Suprapubic skin (tissue), 3 donors: ENCODE results near the gene GXYLT2.

Source experiments
- EP300 ChIP-seq: sonication (generic); formaldehyde crosslinking; IDR thresholded peaks from one replicate; pipeline ENCODE4 v1.6.1; 2017; ENCODE audit warnings: antibody characterized with exemption
- POLR2A ChIP-seq, 2 donors: fragments of 450-650 bp; IDR thresholded peaks; one replicate each; pipeline ENCODE4 v1.6.1; 2017; ENCODE audit warnings: antibody characterized with exemption in 2 of 2, mild to moderate bottlenecking in 2 of 2, moderate library complexity in 2 of 2
- TF ChIP-seq, protein P1 (sequence below), 2 donors: fragments of 200-600 bp in 1 of 2; fragments of 450-650 bp in 1 of 2; sonication (generic) in 1 of 2; IDR thresholded peaks; one replicate each; pipeline ENCODE4 v1.5.1; 2016 to 2019; ENCODE audit warnings: antibody characterized with exemption in 2 of 2, mild to moderate bottlenecking in 1 of 2, moderate library complexity in 1 of 2

DNA sequence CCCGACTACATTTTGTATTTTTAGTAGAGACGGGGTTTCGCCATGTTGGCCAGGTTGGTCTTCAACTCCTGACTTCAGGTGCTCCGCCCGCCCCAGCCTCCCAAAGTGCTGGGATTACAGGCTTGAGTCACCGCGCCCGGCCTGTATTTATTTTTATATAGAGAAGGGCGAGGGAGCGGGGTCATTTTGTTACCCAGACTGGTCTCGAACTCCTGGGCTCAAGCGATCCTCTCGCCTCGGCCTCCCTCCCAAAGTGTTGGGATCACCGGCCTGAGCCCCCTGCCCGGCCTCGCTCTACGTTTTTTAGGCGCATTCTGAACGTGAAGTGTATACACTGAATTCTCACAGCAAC, 108.3 kb downstream of the GXYLT2 start:
- TF ChIP-seq, protein P1, sequence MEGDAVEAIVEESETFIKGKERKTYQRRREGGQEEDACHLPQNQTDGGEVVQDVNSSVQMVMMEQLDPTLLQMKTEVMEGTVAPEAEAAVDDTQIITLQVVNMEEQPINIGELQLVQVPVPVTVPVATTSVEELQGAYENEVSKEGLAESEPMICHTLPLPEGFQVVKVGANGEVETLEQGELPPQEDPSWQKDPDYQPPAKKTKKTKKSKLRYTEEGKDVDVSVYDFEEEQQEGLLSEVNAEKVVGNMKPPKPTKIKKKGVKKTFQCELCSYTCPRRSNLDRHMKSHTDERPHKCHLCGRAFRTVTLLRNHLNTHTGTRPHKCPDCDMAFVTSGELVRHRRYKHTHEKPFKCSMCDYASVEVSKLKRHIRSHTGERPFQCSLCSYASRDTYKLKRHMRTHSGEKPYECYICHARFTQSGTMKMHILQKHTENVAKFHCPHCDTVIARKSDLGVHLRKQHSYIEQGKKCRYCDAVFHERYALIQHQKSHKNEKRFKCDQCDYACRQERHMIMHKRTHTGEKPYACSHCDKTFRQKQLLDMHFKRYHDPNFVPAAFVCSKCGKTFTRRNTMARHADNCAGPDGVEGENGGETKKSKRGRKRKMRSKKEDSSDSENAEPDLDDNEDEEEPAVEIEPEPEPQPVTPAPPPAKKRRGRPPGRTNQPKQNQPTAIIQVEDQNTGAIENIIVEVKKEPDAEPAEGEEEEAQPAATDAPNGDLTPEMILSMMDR (IDR thresholded peaks at IDR 0.05), result no peak
- TF ChIP-seq EP300 (no peak), POLR2A (IDR thresholded peaks at IDR 0.05) (no peak)
